Smooth muscle cell of the brain vasculature (primary cell): ENCODE data around the gene SPR.

Experiments used
- DNase-seq: peaks from one replicate; pipeline ENCODE4 v3.0.0-alpha.2; 2012; ENCODE audit warnings: low read depth, low spot score

The SPR gene

GRCh38 chr2:72915320-72915906 is 28.2 kb downstream of the SPR start:
- DNase-seq: no peak

DNA sequence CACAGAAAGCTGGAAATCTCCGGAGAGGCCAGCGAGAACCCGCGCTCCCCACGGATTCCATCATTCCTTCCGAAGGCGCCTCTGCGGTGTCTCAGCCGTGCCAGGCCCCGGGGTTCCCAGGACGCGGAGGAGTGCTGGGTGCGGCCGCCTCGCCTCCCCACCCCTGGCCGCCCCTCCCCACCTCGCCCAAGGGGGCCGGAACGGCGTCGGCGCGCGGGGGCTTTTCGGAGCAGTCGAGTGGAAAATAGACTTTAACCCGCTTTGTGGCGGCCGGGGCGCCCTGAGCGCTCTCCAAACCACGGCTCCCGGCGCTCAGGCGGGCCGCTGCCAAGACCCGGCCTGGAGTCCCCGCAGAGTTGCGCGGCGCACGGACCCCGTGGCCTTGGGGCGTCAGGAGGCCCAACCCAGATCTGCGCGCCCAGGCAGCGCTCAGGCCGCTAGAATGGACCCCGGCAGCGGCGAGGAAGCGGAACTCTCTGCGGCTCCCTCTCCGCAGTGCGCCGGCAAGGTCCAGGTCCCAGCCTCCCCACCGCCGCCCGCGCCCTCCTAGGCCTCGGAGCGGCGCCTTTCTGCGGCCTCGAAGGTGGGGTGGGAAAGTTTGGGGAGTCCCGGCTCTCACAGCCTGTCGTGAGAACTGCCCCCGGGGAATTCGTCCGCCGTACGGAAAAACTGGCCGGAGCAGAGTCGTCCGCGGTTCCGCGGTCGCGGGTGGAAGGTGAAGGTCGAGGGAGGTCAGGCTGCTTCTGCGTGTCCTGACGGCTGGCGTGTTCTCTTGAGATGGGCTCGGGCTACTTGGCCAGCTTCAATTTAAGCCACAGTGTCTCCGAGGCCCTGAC is 28.9 kb downstream of the SPR start:
- no peak for DNase-seq

DNA sequence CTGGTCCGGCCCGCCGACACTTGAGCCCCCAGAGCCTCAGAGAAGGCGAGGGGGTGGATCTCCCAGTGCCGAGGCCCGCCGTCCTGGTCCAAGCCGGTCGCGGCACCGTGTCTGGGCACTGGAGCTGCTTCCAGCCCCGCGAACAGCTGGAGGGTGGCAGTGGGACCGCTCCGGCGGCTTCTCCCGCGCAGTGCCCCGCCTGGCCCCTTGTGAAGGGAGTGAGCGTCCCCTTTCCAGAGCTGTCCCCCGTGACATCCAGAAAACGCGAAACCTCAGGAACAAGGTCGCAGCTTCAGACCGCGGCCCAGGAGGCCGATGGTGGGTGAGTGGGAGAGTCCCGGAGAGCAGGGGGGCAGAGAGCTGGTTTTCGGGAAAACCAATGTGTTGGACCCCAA is 29.5 kb downstream of the SPR start:
- no peak for DNase-seq

DNA sequence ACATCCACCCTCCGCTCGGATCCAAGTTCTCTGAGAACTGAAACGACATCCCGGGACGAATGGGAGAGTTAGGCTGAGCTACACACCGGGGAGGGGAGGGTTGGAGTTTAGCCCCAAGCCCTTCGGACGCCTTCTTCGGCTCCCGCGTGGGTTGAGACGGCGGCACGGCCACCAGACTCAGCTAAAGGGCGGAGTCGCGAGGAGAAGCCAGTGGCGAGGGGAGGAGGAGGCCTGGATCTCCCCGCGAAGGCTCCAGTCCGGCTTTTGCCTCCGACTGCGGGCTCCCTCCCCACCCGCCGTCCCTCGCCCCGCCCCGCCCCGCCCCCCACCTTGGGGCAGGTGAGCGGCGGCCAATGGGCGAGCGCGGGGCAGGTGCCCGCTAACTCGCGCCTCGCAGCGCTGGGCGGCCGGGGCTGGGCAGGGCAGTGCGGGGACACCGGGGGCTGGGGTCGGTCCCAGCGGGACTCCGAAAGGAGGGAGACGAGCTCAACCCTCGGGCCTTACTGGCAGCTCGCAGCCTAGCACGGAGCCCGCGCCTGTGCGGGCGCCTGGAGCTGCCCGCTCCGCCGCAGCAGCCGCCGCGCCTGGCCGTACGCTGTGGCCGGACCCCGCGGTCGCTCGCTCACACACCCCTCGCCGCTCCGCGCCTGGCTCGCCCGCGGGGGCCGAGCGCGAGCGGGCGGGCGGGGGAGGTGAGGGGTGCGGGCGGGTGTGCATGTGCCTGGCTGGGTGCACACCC is 30.1 kb downstream of the SPR start, which contains the start of gene EMX1:
Gene EMX1 (plus strand): TSS at position 382 of the 739 bp plus-strand sequence. CDS start 334 bp downstream, at position 716.
- no peak for DNase-seq

DNA sequence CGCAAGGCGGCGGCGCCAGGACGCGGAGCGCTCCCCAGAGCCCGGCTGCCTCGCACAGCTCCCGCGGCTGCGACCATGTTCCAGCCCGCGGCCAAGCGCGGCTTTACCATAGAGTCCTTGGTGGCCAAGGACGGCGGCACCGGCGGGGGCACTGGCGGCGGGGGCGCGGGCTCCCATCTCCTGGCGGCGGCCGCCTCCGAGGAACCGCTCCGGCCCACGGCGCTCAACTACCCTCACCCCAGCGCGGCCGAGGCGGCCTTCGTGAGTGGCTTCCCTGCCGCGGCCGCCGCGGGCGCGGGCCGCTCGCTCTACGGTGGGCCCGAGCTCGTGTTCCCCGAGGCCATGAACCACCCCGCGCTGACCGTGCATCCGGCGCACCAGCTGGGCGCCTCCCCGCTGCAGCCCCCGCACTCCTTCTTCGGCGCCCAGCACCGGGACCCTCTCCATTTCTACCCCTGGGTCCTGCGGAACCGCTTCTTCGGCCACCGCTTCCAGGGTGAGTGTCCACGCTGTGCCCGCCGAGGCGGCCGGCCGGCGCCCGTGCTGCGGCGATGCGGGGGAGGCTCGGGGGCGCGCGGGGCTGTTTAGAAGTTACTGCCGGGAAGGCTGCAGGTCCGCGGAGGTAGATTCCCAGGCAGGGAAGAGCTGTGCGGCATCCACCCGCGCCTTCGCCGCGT is 30.8 kb downstream of the SPR start:
- DNase-seq: no peak

DNA sequence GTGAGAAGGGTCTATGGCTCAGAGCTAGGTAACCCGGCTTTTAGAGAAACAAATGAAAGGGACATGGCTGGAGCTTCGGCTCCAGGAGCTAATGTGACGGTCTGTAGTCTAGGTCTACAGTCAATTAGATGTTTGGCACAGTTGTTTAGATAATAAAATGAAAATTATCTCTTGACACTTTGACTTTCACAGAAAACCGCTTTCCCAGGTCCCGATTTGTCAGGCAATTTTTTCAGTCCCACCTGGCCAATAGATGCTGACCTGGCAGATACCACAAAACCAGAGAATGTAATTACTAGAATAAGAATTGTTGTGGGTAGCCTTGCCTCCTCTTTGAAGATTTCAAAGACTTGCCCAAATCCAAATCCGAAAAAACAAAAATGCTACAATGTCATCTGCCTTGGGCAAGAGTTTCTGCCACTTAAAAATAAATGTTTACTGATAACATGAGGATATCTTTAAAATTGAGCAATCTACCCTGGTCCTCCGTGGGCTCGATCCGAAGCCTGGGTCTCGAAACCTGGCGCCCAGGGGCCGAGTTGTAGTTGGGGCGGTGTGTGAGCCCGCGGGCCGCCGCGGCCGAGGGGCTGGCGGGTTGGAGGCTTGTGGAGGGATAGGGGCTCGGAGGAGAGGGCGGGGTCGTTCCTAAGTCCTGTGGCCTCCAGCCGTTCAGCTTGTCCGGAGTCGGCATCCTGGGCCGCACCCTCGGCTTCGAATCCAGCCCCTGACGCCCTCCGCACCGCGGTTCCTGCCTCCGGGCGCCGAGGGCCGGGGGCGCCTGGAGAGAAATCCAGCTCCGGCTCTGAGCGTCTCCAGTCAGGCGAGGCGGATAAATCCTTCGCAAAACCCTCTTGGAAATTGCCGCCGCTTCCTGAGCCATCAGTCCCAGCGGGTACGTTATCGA is 32.5 kb downstream of the SPR start:
- DNase-seq: no peak

- DNase-seq: no peak
Measured at GRCh38 chr2:72920318-72921087, 33.3 kb downstream of the SPR start.

DNA sequence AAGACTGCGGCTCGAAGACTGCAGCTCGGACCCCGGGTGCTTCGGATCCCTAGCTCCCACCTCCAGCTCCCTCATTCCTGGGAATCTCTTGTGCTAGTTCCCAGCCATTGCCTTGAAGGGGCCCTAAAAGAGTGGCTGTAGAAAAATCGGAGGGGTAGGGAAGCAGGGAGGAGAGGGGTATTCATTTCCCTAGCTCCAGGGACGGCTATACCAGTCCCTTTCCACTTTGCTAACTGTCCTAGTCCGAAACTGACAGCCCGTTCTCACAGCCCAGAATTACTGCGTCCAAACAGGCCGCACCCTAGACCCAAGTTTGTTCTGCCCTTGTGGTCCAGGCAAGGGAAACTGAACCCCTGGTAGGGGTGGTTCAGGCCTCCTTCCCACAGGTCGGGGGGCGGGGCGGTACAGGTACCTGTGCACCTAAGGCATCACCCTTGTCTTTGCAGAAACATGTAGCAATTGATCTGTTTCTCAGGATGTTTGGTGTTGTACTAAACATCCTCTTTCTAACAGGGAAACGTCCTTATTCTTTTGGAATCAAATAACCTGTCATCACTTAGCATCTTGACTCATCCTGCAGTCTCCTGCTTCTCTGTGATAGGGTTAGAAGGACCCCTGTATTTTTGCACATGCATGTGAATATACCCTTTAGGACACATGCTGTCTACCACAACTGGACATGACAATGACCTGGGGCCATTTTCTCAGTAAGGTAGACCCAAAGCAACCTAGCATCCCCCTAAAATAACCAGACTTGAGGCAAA is 34.1 kb downstream of the SPR start:
- DNase-seq: no peak

GRCh38 chr2:72921853-72922252 is 34.6 kb downstream of the SPR start:
- DNase-seq: no peak

GRCh38 chr2:72923833-72924352 is 36.7 kb downstream of the SPR start:
- DNase-seq: no peak

- no peak for DNase-seq
Measured at GRCh38 chr2:72924353-72925240, 37.4 kb downstream of the SPR start.

DNA sequence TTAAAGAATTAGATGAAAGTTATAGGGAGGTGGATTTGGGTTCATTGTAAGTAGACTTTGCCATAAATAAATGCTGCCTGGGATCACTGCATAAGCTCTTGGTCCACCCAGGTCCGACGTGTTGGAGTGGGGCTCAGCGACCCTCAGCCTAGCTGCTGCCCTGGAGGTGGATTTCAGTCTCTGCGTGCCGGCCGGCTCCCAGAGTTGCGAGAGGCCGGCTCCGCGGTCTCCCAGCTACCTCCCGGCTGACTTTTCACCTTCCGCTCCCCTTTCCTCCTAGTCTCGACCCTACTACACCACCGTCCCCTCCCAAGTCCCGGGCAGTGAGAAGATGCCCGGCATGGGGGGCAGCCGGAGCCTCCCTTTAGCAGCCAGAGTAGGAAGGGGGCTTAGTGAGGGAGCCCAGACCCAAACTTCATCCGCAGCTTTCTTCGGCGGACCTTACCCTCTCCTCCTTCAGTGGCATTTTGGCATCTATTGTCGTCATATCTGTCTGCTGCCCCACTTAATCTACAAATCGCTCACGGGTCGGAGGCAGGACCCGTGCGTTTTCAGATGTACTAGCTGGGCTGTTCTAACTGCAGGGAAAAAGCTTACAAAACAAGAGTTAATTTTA is 38.2 kb downstream of the SPR start:
- no peak for DNase-seq

DNA sequence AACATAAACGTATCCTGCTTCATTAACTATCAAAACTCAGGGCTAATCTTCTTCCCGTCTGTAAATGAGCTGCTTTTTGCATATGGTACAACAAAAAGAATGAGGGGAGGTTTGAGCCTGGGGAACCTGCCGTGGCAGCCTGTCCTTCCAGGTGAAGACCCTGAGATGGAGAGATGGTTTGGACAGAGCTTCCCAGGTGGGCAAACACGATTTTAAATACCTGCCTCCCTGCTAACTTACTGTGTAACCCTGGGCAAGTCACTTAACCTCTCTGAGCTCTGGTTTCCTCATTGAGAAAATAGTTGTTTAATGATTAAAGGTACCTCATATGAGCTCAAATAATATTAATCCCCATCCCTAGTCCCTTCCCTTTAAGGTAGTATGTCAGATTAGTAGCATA is 39.2 kb downstream of the SPR start:
- no peak for DNase-seq

GRCh38 chr2:72926811-72927465 is 39.7 kb downstream of the SPR start:
- no peak for DNase-seq

DNA sequence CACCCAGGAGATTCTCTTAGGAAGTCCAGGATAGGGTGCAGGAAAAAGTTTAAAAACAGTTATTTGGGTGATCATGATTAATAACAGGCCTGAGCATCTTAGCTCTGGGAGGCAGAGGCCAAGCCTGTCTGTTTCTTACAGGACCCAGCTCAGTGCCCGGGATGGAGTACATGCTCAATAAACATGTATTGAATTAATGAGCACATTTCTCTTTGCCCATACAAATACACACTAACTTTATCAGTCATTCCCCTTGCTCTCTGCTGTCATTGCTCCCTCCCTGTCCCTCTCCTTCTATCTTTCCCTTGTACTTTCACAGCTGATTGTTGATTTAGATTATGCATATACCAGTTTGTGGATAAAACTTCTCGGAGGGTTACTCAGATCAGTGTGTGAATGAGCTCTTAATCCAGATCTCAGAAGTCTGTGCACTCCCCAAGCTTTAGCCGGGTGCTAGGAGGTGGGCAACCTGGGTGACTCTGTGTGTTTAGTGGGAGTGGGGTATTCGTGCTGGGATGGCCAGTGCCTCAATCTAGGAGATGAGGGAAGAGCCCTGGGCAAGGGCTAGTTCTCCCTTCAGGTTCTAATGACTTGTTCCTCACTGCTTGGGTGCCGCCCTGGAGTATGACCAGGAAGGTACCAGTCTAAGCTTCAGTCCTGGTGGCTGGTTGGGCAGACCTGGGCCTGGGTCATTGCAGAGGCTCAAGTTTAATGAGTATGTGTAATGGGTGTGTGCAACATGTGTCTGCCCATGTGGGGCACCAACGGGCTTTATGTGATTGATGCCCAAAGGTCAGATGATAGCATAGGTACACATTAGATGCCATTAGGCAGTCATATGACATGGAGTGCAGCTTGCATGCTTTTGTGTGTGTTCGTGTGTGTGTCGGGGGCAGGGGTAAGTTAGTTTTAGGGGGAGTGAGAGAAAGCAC is 40.7 kb downstream of the SPR start:
- DNase-seq: no peak

GRCh38 chr2:72929010-72929409 is 41.8 kb downstream of the SPR start:
- no peak for DNase-seq
